GM23338 (cell line): ENCODE measurements around the gene FLYWCH1.
A peak's percentile ranks its signal among the peaks of the same experiment; 100 is the strongest.

ENCODE experiments used
- CREB1 ChIP-seq: fragments of 250-450 bp; sonication (Bioruptor Pico); IDR thresholded peaks from 2 replicates; pipeline ENCODE4 v1.5.0; 2020; ENCODE audit warnings: low read depth, mild to moderate bottlenecking, moderate library complexity
- CTCF ChIP-seq, 2 experiments: fragments of 200-600 bp in 1 of 2; sonication (generic) in 1 of 2; conservative IDR thresholded peaks; 2 replicates each; pipeline versions ENCODE4 v1.5.1 to v1.6.1; 2016 to 2017; ENCODE audit warnings: antibody characterized with exemption in 2 of 2, low read depth in 2 of 2, mild to moderate bottlenecking in 2 of 2, moderate library complexity in 1 of 2
- POLR2AphosphoS5 ChIP-seq: IDR thresholded peaks from 2 replicates; pipeline ENCODE4 v1.6.1; 2016; ENCODE audit warnings: antibody characterized with exemption, low read depth

- TF ChIP-seq POLR2AphosphoS5 (peak; percentile 69), CTCF (conservative IDR thresholded peaks at IDR 0.05; ENCODE audit: low read depth in 2 of 2) (no peak), CREB1 (CRISPR knock-in tag) (peak; percentile 78)
These were observed at the start of gene FLYWCH1 for GRCh38 chr16:2911638-2912329.
